Naive thymus-derived CD4-positive, alpha-beta T cell (primary cell): Measurements from ENCODE around the gene CD52. TPM values are rescaled to one million over a fixed set of nuclear protein-coding genes. Genes with fewer than 3 reads are reported as not detected.
A peak's percentile ranks its signal among the peaks of the same experiment; 100 is the strongest.

Source experiments
- ATAC-seq: fragments of 150-1000 bp; cut with Tn5 transposase; 2 replicates; pipeline ENCODE4 v1.10.0; 2021; ENCODE audit warnings: mild to moderate bottlenecking, moderate library complexity
- CTCF ChIA-PET: fragments of 350-600 bp; sonication (Branson Sonifier 250); formaldehyde crosslinking; loops from one replicate; lab custom pipeline; 2021; ENCODE audit warnings: antibody characterized with exemption; lab: Charles Lee
- POLR2A ChIA-PET: fragments of 350-600 bp; sonication (Branson Sonifier 250); formaldehyde crosslinking; loops from one replicate; lab custom pipeline; 2021; ENCODE audit warnings: antibody characterized with exemption, inconsistent platforms; lab: Charles Lee
- DNase-seq, 9 donors: peaks; one replicate each; pipeline versions ENCODE4 v3.0.0 to v3.0.0-alpha.2; 2020 to 2022; ENCODE audit warnings: mixed read lengths in 1 of 9
- H3K27ac ChIP-seq: one replicate; pipeline ENCODE4 v1.7.0; 2013; ENCODE audit warnings: mild to moderate bottlenecking, low read depth, low read length, moderate library complexity
- H3K27me3 ChIP-seq, 2 donors: one replicate each; pipeline ENCODE4 v1.7.0; 2013; ENCODE audit warnings: low read length in 2 of 2, mild to moderate bottlenecking in 2 of 2, moderate library complexity in 2 of 2; ENCODE audit not compliant: control insufficient read depth in 2 of 2, insufficient read depth in 2 of 2
- H3K36me3 ChIP-seq, 3 experiments: 1 replicate in 2 of 3; 2 replicates in 1 of 3; pipeline ENCODE4 v1.7.0; 2013; ENCODE audit warnings: low read length in 3 of 3, mild to moderate bottlenecking in 3 of 3, moderate library complexity in 1 of 3; ENCODE audit not compliant: insufficient read depth in 3 of 3, control insufficient read depth in 2 of 3
- H3K4me1 ChIP-seq, 2 donors: one replicate each; pipeline ENCODE4 v1.7.0; 2013; ENCODE audit warnings: low read length in 2 of 2, mild to moderate bottlenecking in 2 of 2, moderate library complexity in 1 of 2; ENCODE audit not compliant: control insufficient read depth in 2 of 2, insufficient read depth in 2 of 2
- H3K4me3 ChIP-seq: 2 replicates; pipeline ENCODE4 v1.7.0; 2013; ENCODE audit warnings: mild to moderate bottlenecking, low read length
- H3K9me3 ChIP-seq, 3 experiments: 1 replicate in 2 of 3; 2 replicates in 1 of 3; pipeline ENCODE4 v1.7.0; 2013; ENCODE audit warnings: low read length in 3 of 3; ENCODE audit not compliant: control insufficient read depth in 2 of 3
- H3K27ac Mint-ChIP-seq, 9 donors: one replicate each; pipeline ENCODE4 v1.8.0; 2020 to 2022; ENCODE audit warnings: mixed read lengths in 9 of 9, mild to moderate bottlenecking in 8 of 9, moderate library complexity in 5 of 9, inconsistent platforms in 2 of 9
- H3K27me3 Mint-ChIP-seq, 5 donors: one replicate each; pipeline ENCODE4 v1.8.0; 2021 to 2022; ENCODE audit warnings: mixed read lengths in 5 of 5, mild to moderate bottlenecking in 1 of 5
- H3K36me3 Mint-ChIP-seq, 5 donors: one replicate each; pipeline ENCODE4 v1.8.0; 2020 to 2022; ENCODE audit warnings: mixed read lengths in 5 of 5, mild to moderate bottlenecking in 3 of 5, inconsistent platforms in 1 of 5
- H3K4me1 Mint-ChIP-seq, 7 donors: one replicate each; pipeline ENCODE4 v1.8.0; 2020 to 2022; ENCODE audit warnings: mixed read lengths in 7 of 7, mild to moderate bottlenecking in 3 of 7, inconsistent platforms in 1 of 7
- H3K4me3 Mint-ChIP-seq, 10 donors: one replicate each; pipeline ENCODE4 v1.8.0; 2020 to 2022; ENCODE audit warnings: mild to moderate bottlenecking in 10 of 10, mixed read lengths in 10 of 10, moderate library complexity in 6 of 10, inconsistent platforms in 2 of 10
- H3K9me3 Mint-ChIP-seq, 11 donors: one replicate each; pipeline ENCODE4 v1.8.0; 2020 to 2022; ENCODE audit warnings: mixed read lengths in 11 of 11, mild to moderate bottlenecking in 4 of 11, inconsistent platforms in 1 of 11, moderate library complexity in 1 of 11
- intact Hi-C, 2 donors: fragments of 100-400 bp; cut with micrococcal nuclease; formaldehyde crosslinking; loops; one replicate each; pipeline ENCODE4 v1.15.1; 2023
- polyA plus RNA-seq, 2 donors: library from polyadenylated mRNA; unstranded; fragments of 300-500 nt; fragmentation: Illumina TruSeq; gene quantifications; one replicate each; pipeline ENCODE4 v1.2.3, GENCODE V29; 2021
- total RNA-seq, 6 experiments: library from RNA in 5 of 6; stranded (reverse) in 5 of 6; gene quantifications; 1 replicate in 5 of 6; 2 replicates in 1 of 6; pipeline ENCODE4 v1.2.3 and lab custom pipeline; 2021 to 2026

Gene CD52
- total and polyA plus RNA-seq, 7 experiments from 2014 or later, result 719 to 8,133 (median 1,178) TPM

GRCh38 chr1:26314501-26314900, 3.3 kb upstream of the CD52 start:
- DNase-seq (no peak), ATAC-seq (no peak)
- peaks cover 40% of the 10 kb centered on the region in 2 donors for H3K4me1 ChIP-seq
- Mint-ChIP-seq H3K27ac (peak overlapping the region in 8 of 9 donors; percentile 65 to 98 (median 86)), H3K4me3 (peak overlapping the region; percentile 25 to 99 (median 80)), H3K27me3 (no peaks in the 10 kb centered on the region), H3K36me3 (peaks cover 8 to 23% (median 13%) of the 10 kb centered on the region in 5 donors), H3K9me3 (peaks cover 0 to 5% (median 0%) of the 10 kb centered on the region in 11 donors), H3K4me1 (peaks cover 49 to 65% (median 56%) of the 10 kb centered on the region in 7 donors)
- peaks cover 0 to 8% (median 0%) of the 10 kb centered on the region in 3 experiments for H3K36me3 ChIP-seq
- ChIA-PET POLR2A (interaction anchor here (0.7 to 35.3 kb wide), 8 partner anchors 6 to 61 kb away, joined by 3 to 1967 read pairs (median 6); partner anchors contain the start of genes SH3BGRL3 and UBXN11), CTCF (interaction anchor here (19.8 kb wide), 1 partner anchor 32 kb away, joined by 541 read pairs; the partner anchor contains the start of gene SH3BGRL3)
- intact Hi-C loops, result no loop called here
- no peak overlapping the region for H3K4me3 ChIP-seq
- no peaks in the 10 kb centered on the region for H3K27me3 ChIP-seq
- no peaks in the 10 kb centered on the region for H3K9me3 ChIP-seq
- H3K27ac ChIP-seq, result no peak overlapping the region

- H3K4me3 ChIP-seq, result no peak overlapping the region
- ChIA-PET CTCF (interaction anchor here (0.6 to 19.8 kb wide), 6 partner anchors 7 to 58 kb away, joined by 3 to 541 read pairs (median 4); partner anchors contain the start of gene SH3BGRL3), POLR2A (interaction anchor here (1.1 to 35.3 kb wide), 6 partner anchors 8 to 59 kb away, joined by 3 to 1967 read pairs (median 4); partner anchors contain the start of genes SH3BGRL3 and UBXN11)
- Mint-ChIP-seq H3K4me1 (peaks cover 54 to 78% (median 58%) of the 10 kb centered on the region in 7 donors), H3K27me3 (no peaks in the 10 kb centered on the region), H3K27ac (peak overlapping the region; percentile 81 to 99 (median 91)), H3K4me3 (peak overlapping the region; percentile 16 to 99 (median 80)), H3K36me3 (peaks cover 9 to 33% (median 18%) of the 10 kb centered on the region in 5 donors), H3K9me3 (peaks cover 0 to 5% (median 0%) of the 10 kb centered on the region in 11 donors)
- peaks cover 0 to 20% (median 12%) of the 10 kb centered on the region in 3 experiments for H3K36me3 ChIP-seq
- intact Hi-C loops, result loop anchor here in 1 of 2 donors (5.0 kb wide), 2 partner anchors 61 to 204 kb away; partner anchors contain the start of gene PDIK1L
- DNase-seq (no peak), ATAC-seq (no peak)
- no peaks in the 10 kb centered on the region for H3K9me3 ChIP-seq
- no peaks in the 10 kb centered on the region for H3K27me3 ChIP-seq
- peaks cover 50 to 52% of the 10 kb centered on the region in 2 donors for H3K4me1 ChIP-seq
- peak overlapping the region; percentile 77 for H3K27ac ChIP-seq
Measured at GRCh38 chr1:26315874-26316850, 1.6 kb upstream of the CD52 start.

- Histone ChIP-seq H3K27ac (peak overlapping the region; percentile 77), H3K9me3 (no peaks in the 10 kb centered on the region), H3K27me3 (no peaks in the 10 kb centered on the region), H3K4me1 (peaks cover 60 to 62% of the 10 kb centered on the region in 2 donors), H3K36me3 (peaks cover 0 to 29% (median 16%) of the 10 kb centered on the region in 3 experiments), H3K4me3 (peak overlapping the region; percentile 98)
- ChIA-PET CTCF (interaction anchor here (0.6 to 19.8 kb wide), 5 partner anchors 8 to 100 kb away, joined by 3 to 541 read pairs (median 5); partner anchors contain the start of gene SH3BGRL3), POLR2A (interaction anchor here (0.6 to 35.3 kb wide), 15 partner anchors 9 to 82 kb away, joined by 3 to 1967 read pairs (median 5); partner anchors contain the start of genes CEP85, SH3BGRL3 and UBXN11)
- ATAC-seq (no peak), DNase-seq (no peak)
- peak overlapping the region; percentile 79 to 100 (median 95) for H3K4me3 Mint-ChIP-seq
- H3K27me3 Mint-ChIP-seq, result no peaks in the 10 kb centered on the region
- peaks cover 0 to 5% (median 0%) of the 10 kb centered on the region in 11 donors for H3K9me3 Mint-ChIP-seq
- intact Hi-C loops, result loop anchor here (1.0 to 5.0 kb wide), 3 partner anchors 10 to 205 kb away; partner anchors contain the start of gene PDIK1L (in 1 of the 2)
- peaks cover 56 to 79% (median 60%) of the 10 kb centered on the region in 7 donors for H3K4me1 Mint-ChIP-seq
- H3K36me3 Mint-ChIP-seq, result peaks cover 13 to 34% (median 25%) of the 10 kb centered on the region in 5 donors
- peak overlapping the region; percentile 87 to 99 (median 93) for H3K27ac Mint-ChIP-seq
Measured at GRCh38 chr1:26317146-26317545, 612 bp upstream of the CD52 start.

- Mint-ChIP-seq H3K36me3 (peaks cover 18 to 45% (median 30%) of the 10 kb centered on the region in 5 donors), H3K27ac (peak overlapping the region; percentile 87 to 99 (median 93)), H3K4me3 (peak overlapping the region; percentile 79 to 100 (median 95)), H3K4me1 (peaks cover 62 to 86% (median 68%) of the 10 kb centered on the region in 7 donors), H3K27me3 (no peaks in the 10 kb centered on the region), H3K9me3 (peaks cover 0 to 3% (median 0%) of the 10 kb centered on the region in 11 donors)
- Histone ChIP-seq H3K27me3 (no peaks in the 10 kb centered on the region), H3K36me3 (peaks cover 0 to 42% (median 20%) of the 10 kb centered on the region in 3 experiments), H3K27ac (peak overlapping the region; percentile 77), H3K4me1 (peaks cover 67 to 69% of the 10 kb centered on the region in 2 donors), H3K4me3 (peak overlapping the region; percentile 98), H3K9me3 (no peaks in the 10 kb centered on the region)
- intact Hi-C loops, result loop anchor here (2.0 to 5.0 kb wide), 3 partner anchors 42 to 206 kb away; partner anchors contain the start of gene PDIK1L (in 1 of the 2)
- ChIA-PET CTCF (interaction anchor here (0.6 to 19.8 kb wide), 9 partner anchors 9 to 85 kb away, joined by 3 to 541 read pairs (median 6); partner anchors contain the start of gene SH3BGRL3), POLR2A (interaction anchor here (0.7 to 35.3 kb wide), 19 partner anchors 9 to 284 kb away, joined by 3 to 1967 read pairs (median 6); partner anchors contain the start of genes CEP85, DHDDS, HMGN2 and SH3BGRL3)
- ATAC-seq, result no peak
- DNase-seq, result peak in 1 of 9 donors; percentile 57
Measured at GRCh38 chr1:26318338-26319064, 743 bp downstream of the CD52 start.

- Histone ChIP-seq H3K27ac (peak overlapping the region; percentile 77), H3K36me3 (peaks cover 0 to 51% (median 20%) of the 10 kb centered on the region in 3 experiments)
- peaks cover 45 to 76% (median 54%) of the 10 kb centered on the region in 7 donors for H3K4me1 Mint-ChIP-seq
Measured at GRCh38 chr1:26320896-26321295, 3.1 kb downstream of the CD52 start.

More at GRCh38 chr1:26320896-26321295, 3.1 kb downstream of the CD52 start:
- ChIA-PET CTCF (interaction anchor here (0.6 to 19.8 kb wide), 10 partner anchors 10 to 111 kb away, joined by 3 to 541 read pairs (median 5); partner anchors contain the start of gene SH3BGRL3), POLR2A (interaction anchor here (0.5 to 35.3 kb wide), 11 partner anchors 12 to 151 kb away, joined by 3 to 1967 read pairs (median 12); partner anchors contain the start of genes CEP85, SH3BGRL3, UBXN11 and ZNF593)
- peak overlapping the region; percentile 87 to 99 (median 96) for H3K27ac Mint-ChIP-seq
- peak overlapping the region; percentile 79 to 99 (median 95) for H3K4me3 Mint-ChIP-seq
- no peaks in the 10 kb centered on the region for H3K9me3 ChIP-seq
- no peaks in the 10 kb centered on the region for H3K27me3 ChIP-seq
- peak in 1 of 9 donors; percentile 33 for DNase-seq
- peaks cover 47 to 51% of the 10 kb centered on the region in 2 donors for H3K4me1 ChIP-seq
- intact Hi-C loops, result loop anchor here (1.0 to 2.0 kb wide), 10 partner anchors 14 to 152 kb away; partner anchors contain the start of genes ZNF593 (in 2 of the 2), C1orf232 (in 1 of the 2) and CEP85 (in 1 of the 2)
- no peaks in the 10 kb centered on the region for H3K27me3 Mint-ChIP-seq
- peak overlapping the region; percentile 98 for H3K4me3 ChIP-seq
- peaks cover 0 to 2% (median 0%) of the 10 kb centered on the region in 11 donors for H3K9me3 Mint-ChIP-seq
- ATAC-seq, result peak; percentile 2
- peaks cover 18 to 53% (median 32%) of the 10 kb centered on the region in 5 donors for H3K36me3 Mint-ChIP-seq
